Measurements from ENCODE around the gene ZBTB37. TPM values are rescaled to one million over a fixed set of nuclear protein-coding genes. Genes with fewer than 3 reads are reported as not detected.

The ZBTB37 gene
- total and polyA plus RNA-seq, 9 donors = 2.6 to 10.9 (median 4.6) TPM

DNA sequence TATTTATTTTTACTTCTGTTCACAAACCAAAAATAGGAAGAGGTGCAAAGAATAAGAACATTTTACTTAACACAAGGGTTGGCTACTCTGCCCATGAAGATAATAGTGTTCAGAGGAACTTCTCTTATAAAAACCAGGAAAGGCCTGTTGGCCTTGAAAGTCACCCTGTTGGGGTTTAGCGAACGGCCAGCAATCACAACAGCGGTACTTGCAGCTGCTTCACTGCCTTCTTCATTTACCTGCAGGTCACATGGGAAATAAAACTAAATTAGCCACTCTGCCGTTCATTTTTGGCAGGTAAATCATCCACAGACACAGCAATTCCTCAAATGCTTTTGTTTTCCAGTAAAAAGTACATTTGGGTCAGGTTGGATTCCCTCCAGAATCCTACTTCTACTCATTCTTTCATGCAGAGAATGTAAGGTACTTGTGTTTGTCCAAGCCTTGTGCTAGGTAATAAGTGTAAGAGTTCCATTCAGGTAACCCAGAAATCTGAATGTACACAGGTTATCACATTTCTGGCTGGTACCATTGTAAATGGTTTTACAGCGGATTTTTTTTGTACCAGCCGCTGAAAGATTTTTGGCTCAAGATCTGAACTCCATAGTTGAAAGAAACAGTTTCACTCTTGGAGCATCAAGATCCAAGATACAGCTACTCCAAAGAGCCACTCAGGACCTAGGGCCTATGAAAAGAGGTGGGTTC, 35.8 kb downstream of the ZBTB37 start:
- DNase-seq = no peak
- H3K36me3 ChIP-seq (ENCODE audit: control insufficient read depth, insufficient read depth, low read length) = no peaks in the 10 kb centered on the region
- no peaks in the 10 kb centered on the region for H3K27me3 ChIP-seq (ENCODE audit: control insufficient read depth, insufficient read depth, low read length)
- H3K9me3 ChIP-seq (replicated peaks; ENCODE audit: control insufficient read depth, low read depth, low read length) = no peaks in the 10 kb centered on the region
- 55% methylated on average over 4 of the region's 6 CpGs for WGBS (ENCODE audit: insufficient coverage)
- no peaks in the 10 kb centered on the region for H3K4me1 ChIP-seq (ENCODE audit: control insufficient read depth, insufficient read depth, low read length)
- H3K27ac ChIP-seq (ENCODE audit: low read length) = no peak overlapping the region
- H3K4me3 ChIP-seq (ENCODE audit: low read length) = no peak overlapping the region

DNA sequence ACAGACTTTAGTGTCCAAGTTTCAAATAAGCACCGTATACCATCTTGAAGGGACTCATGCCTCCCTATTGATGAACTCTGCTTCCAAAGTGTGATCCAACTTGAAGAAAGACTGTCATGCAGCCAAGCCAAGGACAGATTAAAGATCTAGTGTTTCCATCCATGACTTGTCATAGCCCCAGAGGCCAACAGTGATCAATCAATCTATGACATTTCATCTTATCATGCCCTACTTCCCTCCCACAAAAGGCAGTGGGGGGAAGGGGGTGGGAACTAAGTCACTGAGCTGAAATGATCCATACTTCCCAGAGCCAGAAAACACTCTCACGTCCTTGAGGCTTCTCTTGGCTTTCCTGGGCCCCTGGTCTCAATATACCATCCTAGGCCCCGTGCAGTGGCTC, 44.9 kb downstream of the ZBTB37 start:
- H3K4me1 ChIP-seq (ENCODE audit: control insufficient read depth, insufficient read depth, low read length) = no peaks in the 10 kb centered on the region
- DNase-seq = no peak
- H3K27ac ChIP-seq (ENCODE audit: low read length) = no peak overlapping the region
- 100% methylated on average over 3 of the region's 3 CpGs for WGBS (ENCODE audit: insufficient coverage)
- no peaks in the 10 kb centered on the region for H3K27me3 ChIP-seq (ENCODE audit: control insufficient read depth, insufficient read depth, low read length)
- H3K4me3 ChIP-seq (ENCODE audit: low read length) = no peak overlapping the region
- H3K36me3 ChIP-seq (ENCODE audit: control insufficient read depth, insufficient read depth, low read length) = no peaks in the 10 kb centered on the region
- no peaks in the 10 kb centered on the region for H3K9me3 ChIP-seq (replicated peaks; ENCODE audit: control insufficient read depth, low read depth, low read length)

DNA sequence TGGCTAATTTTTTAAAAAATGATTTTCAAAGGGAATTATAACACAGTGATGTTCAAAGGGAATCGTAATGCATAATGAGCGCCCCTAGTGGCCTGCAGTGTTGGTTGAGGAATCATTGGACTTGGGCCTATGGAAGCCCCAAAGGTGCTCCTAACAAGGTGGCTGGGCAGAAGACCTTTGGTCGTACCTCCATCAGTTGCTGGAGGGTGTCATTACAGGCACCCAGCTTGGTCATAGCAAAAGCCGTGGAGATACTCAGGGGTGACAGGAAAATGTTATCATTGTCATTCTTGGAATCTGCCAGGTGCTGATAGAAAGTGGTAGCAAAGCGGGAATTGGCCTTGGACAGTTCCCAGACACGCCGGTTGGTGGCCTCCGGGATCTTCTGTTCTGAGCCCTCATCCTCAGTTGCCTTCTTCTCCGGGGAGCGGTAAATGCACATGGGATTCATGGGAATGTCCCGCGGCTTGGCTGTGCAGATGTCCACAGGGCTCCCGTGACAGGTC, 46.2 kb downstream of the ZBTB37 start:
- Histone ChIP-seq H3K4me3 (ENCODE audit: low read length) (no peak overlapping the region), H3K9me3 (replicated peaks; ENCODE audit: control insufficient read depth, low read depth, low read length) (no peaks in the 10 kb centered on the region), H3K36me3 (ENCODE audit: control insufficient read depth, insufficient read depth, low read length) (no peaks in the 10 kb centered on the region), H3K4me1 (ENCODE audit: control insufficient read depth, insufficient read depth, low read length) (no peaks in the 10 kb centered on the region), H3K27ac (ENCODE audit: low read length) (no peak overlapping the region), H3K27me3 (ENCODE audit: control insufficient read depth, insufficient read depth, low read length) (no peaks in the 10 kb centered on the region)
- no peak for DNase-seq
- 80% methylated on average over 13 of the region's 13 CpGs for WGBS (ENCODE audit: insufficient coverage)

DNA sequence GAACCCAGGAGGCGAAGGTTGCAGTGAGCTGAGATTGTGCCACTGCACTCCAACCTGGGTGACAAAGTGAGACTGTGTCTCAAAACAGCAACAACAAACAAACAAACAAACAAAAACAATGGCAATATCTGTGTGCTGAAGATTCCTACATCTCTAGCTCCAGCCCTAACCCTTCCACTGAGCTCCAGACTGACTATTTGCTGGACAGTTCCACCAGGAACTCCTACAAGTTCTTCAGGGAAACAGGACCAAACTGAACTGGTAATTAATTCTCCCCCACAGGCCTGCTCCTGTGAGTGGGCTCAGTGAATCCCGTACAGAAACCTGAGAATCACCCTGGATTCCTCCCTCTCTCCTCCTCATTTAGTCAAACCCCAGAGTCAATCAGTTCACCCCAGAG, 47.4 kb downstream of the ZBTB37 start:
- no peak for DNase-seq
- no peaks in the 10 kb centered on the region for H3K27me3 ChIP-seq (ENCODE audit: control insufficient read depth, insufficient read depth, low read length)
- WGBS (ENCODE audit: insufficient coverage) = 75% methylated on average over 2 of the region's 2 CpGs
- H3K27ac ChIP-seq (ENCODE audit: low read length) = no peak overlapping the region
- no peaks in the 10 kb centered on the region for H3K4me1 ChIP-seq (ENCODE audit: control insufficient read depth, insufficient read depth, low read length)
- no peaks in the 10 kb centered on the region for H3K9me3 ChIP-seq (replicated peaks; ENCODE audit: control insufficient read depth, low read depth, low read length)
- H3K36me3 ChIP-seq (ENCODE audit: control insufficient read depth, insufficient read depth, low read length) = no peaks in the 10 kb centered on the region
- no peak overlapping the region for H3K4me3 ChIP-seq (ENCODE audit: low read length)

DNA sequence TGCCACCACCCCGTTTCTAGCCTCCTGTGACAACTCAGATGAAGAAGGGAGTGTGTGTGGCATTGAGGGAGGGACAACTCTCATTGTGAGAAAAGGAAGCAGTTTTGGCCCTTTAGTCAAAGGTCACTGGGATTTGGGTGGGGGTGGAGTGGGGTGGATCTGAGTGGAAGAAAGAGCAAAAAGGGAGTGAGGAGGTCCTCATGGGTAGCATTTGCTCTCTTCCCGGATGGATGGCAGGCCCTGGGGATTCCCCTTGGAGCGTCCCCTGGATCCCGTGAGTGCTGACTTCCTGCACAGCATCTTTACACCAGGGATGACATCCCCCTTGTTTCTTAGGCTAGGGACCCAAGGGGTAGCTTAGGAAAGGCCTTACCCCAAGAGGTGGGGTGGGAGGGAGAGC, 48.5 kb downstream of the ZBTB37 start:
- 62% methylated on average over 3 of the region's 4 CpGs for WGBS (ENCODE audit: insufficient coverage)
- no peak overlapping the region for H3K27ac ChIP-seq (ENCODE audit: low read length)
- no peak for DNase-seq
- H3K36me3 ChIP-seq (ENCODE audit: control insufficient read depth, insufficient read depth, low read length) = no peaks in the 10 kb centered on the region
- H3K4me3 ChIP-seq (ENCODE audit: low read length) = no peak overlapping the region
- no peaks in the 10 kb centered on the region for H3K27me3 ChIP-seq (ENCODE audit: control insufficient read depth, insufficient read depth, low read length)
- H3K9me3 ChIP-seq (replicated peaks; ENCODE audit: control insufficient read depth, low read depth, low read length) = no peaks in the 10 kb centered on the region
- no peaks in the 10 kb centered on the region for H3K4me1 ChIP-seq (ENCODE audit: control insufficient read depth, insufficient read depth, low read length)

DNA sequence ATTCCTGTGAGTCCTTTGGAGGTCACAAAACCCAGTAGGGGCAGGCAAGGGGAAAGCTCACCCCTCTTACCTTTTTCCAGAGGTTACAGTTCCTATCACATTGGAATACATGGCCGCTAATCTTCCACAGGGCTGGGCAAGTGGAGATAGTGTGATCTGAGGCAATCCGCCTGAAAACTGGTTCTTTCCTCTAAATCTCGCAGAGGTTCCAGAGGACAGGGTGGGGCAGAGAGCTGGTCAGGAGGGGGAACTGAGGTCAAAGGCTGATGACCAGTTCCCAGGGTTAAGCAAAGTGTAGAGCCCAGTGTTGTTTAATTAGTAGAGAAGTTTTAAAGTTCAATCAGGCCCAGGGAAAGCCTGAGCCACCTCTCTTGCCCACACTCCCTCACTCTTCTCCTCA, 49.0 kb downstream of the ZBTB37 start, which contains the start of gene SERPINC1:
Gene SERPINC1, minus strand, starts transcription at position 179 of the 400 bp plus-strand sequence. Its CDS starts 68 bp downstream, at position 111.
- WGBS (ENCODE audit: insufficient coverage) = 100% methylated on average over 2 of the region's 3 CpGs
- Histone ChIP-seq H3K36me3 (ENCODE audit: control insufficient read depth, insufficient read depth, low read length) (no peaks in the 10 kb centered on the region), H3K4me1 (ENCODE audit: control insufficient read depth, insufficient read depth, low read length) (no peaks in the 10 kb centered on the region), H3K4me3 (ENCODE audit: low read length) (no peak within 1 kb of the TSS), H3K9me3 (replicated peaks; ENCODE audit: control insufficient read depth, low read depth, low read length) (no peaks in the 10 kb centered on the region), H3K27me3 (ENCODE audit: control insufficient read depth, insufficient read depth, low read length) (no peaks in the 10 kb centered on the region), H3K27ac (ENCODE audit: low read length) (no peak within 1 kb of the TSS)
- no peak for DNase-seq

DNA sequence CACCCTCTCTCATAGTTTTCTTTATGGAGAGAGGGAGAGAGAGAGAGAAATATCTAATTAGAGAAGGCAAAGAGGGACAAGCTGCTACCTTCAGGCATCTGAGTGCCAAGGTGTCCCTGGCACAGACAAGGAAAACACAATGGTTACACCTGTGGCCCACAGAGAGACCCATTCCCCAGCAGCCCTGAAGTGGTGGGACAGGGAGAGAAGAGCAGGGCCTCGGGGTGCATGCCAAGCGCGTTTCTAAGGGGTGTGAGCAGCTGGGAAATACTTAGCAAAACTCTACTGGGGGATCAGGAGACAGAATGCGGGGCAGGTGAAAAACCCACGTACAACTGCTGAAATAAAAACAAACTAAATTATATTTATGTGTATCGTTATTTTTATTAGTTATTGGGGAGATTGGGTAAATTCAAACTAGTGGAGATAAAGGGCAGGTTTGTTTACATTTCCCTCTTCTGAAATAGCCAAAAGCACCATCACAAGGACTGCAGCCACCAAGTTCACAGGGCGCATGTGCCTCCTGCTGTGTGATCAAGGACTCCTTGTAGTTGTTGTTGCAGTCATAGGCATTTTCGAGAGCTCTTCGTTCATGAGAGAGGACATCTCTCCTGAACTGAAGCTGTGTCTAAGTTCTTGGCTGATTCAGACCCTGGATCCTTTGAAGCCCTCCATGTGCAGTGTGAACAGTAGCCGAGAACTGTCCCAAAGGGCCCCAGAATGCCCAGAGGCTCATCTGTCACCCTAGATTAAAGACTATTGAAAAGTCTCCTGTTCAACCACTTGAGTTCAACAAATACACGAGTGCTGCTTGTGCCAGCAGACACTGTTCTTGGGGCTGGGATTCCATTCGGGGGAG, 49.7 kb downstream of the ZBTB37 start:
- H3K36me3 ChIP-seq (ENCODE audit: control insufficient read depth, insufficient read depth, low read length) = no peaks in the 10 kb centered on the region
- no peak for DNase-seq
- 81% methylated on average over 6 of the region's 12 CpGs for WGBS (ENCODE audit: insufficient coverage)

DNA sequence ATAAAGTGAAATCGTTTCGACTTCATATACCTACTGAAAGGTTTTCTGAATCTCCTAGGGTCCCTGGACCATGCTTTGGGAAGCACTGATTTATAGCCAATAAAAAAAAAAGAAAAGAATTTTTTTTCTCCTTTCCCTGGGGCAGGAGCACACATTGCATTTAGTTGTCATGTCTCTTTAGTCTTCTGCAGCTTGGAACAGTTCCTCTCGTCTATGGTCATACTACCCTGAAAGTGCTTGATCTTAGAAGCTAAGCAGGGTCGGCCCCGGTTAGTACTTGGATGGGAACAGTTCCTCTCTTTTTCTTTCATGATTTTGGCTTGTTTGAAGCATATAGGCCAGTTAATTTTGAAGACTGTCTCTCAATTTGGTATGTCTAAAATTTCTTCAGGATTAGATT, 52.7 kb downstream of the ZBTB37 start:
- no peak overlapping the region for H3K4me3 ChIP-seq (ENCODE audit: low read length)
- no peaks in the 10 kb centered on the region for H3K27me3 ChIP-seq (ENCODE audit: control insufficient read depth, insufficient read depth, low read length)
- no peak for DNase-seq
- H3K36me3 ChIP-seq (ENCODE audit: control insufficient read depth, insufficient read depth, low read length) = no peaks in the 10 kb centered on the region
- no peak overlapping the region for H3K27ac ChIP-seq (ENCODE audit: low read length)
- 100% methylated on average over 1 of the region's 5 CpGs for WGBS (ENCODE audit: insufficient coverage)
- no peaks in the 10 kb centered on the region for H3K9me3 ChIP-seq (replicated peaks; ENCODE audit: control insufficient read depth, low read depth, low read length)
- H3K4me1 ChIP-seq (ENCODE audit: control insufficient read depth, insufficient read depth, low read length) = no peaks in the 10 kb centered on the region

More for the DNA sequence above, 49.7 kb downstream of the ZBTB37 start:
- Histone ChIP-seq H3K4me3 (ENCODE audit: low read length) (no peak overlapping the region), H3K27me3 (ENCODE audit: control insufficient read depth, insufficient read depth, low read length) (no peaks in the 10 kb centered on the region), H3K9me3 (replicated peaks; ENCODE audit: control insufficient read depth, low read depth, low read length) (no peaks in the 10 kb centered on the region), H3K4me1 (ENCODE audit: control insufficient read depth, insufficient read depth, low read length) (no peaks in the 10 kb centered on the region), H3K27ac (ENCODE audit: low read length) (no peak overlapping the region)

DNA sequence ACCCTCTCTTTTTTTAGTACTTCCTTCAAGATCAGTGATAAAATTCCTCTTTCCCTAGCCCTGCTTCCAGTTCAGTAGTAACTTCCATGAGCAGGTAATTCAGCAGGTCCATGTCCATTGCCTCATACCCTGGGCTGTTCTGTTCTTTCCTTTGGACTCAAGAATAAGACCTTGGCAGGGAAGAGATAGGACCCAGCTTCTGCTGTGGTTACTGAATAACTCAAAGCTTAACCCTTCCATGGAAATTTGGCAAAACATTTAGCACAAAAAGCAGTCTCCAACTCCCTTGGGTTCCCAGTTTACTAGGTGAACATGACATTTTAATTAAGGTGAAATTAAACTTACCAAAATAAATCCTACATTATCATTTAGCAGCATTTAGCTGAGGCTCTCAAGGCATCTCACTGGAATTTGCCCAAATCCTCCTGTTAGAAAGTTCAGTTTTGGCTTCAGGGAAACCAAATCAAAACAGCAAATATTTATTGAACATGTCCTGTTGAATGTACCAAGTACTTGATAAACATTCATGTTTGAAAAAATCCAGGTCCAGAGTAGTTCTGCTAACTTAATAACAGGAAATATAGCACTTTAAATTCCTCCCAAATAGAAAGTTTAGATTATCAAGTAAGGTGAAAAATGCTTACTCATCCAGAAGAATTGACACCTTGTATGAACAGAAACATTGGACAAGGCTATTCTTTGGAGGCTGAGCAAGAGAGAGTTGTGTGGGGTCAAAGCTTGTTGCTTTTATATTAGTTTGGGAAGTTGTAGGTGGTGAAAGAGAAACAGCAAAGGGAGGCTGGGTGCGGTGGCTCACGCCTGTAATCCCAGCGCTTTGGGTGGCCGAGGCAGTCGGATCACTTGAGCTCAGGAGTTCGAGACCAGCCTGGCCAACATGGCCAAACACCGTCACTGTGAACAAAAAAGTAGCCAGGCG, 57.4 kb downstream of the ZBTB37 start:
- H3K36me3 ChIP-seq (ENCODE audit: control insufficient read depth, insufficient read depth, low read length) = peaks cover 3% of the 10 kb centered on the region
- 96% methylated on average over 8 of the region's 8 CpGs for WGBS (ENCODE audit: insufficient coverage)
- no peaks in the 10 kb centered on the region for H3K9me3 ChIP-seq (replicated peaks; ENCODE audit: control insufficient read depth, low read depth, low read length)
- no peaks in the 10 kb centered on the region for H3K27me3 ChIP-seq (ENCODE audit: control insufficient read depth, insufficient read depth, low read length)
- no peaks in the 10 kb centered on the region for H3K4me1 ChIP-seq (ENCODE audit: control insufficient read depth, insufficient read depth, low read length)
- no peak for DNase-seq
- H3K4me3 ChIP-seq (ENCODE audit: low read length) = no peak overlapping the region
- no peak overlapping the region for H3K27ac ChIP-seq (ENCODE audit: low read length)
